Omental fat pad (tissue), 4 donors: ENCODE measurements around the gene HSPE1. TPM values are rescaled to one million over a fixed set of nuclear protein-coding genes. Genes with fewer than 3 reads are reported as not detected.
"Not testable (repeated sequence)": the region's sequence is repeated elsewhere in the genome, so short reads cannot be mapped to it uniquely, and the experiment has no call there.

Experiments used
- ATAC-seq: fragments of 150-250 bp; one replicate; pipeline ENCODE4 v1.9.1; 2016; ENCODE audit warnings: mild to moderate bottlenecking, moderate library complexity; ENCODE audit not compliant: low FRiP score
- DNase-seq: peaks from one replicate; pipeline ENCODE4 v3.0.0-alpha.2; 2019; ENCODE audit warnings: low spot score
- CTCF ChIP-seq, 3 donors: fragments of 450-650 bp; IDR thresholded peaks; one replicate each; pipeline ENCODE4 v1.5.1; 2016 to 2017; ENCODE audit warnings: antibody characterized with exemption in 3 of 3, mild to moderate bottlenecking in 3 of 3, moderate library complexity in 2 of 3
- small RNA-seq: library from RNA; depleted of rRNA; stranded (forward); fragments of <200 nt; gene quantifications from one replicate; pipeline ENCODE3, GENCODE V24; 2016
- total RNA-seq, 4 donors: library from RNA; depleted of rRNA; stranded (reverse); fragments of >200 nt; gene quantifications; one replicate each; pipeline ENCODE4 v1.1.0, GENCODE V29; 2016

HSPE1 gene
- total RNA-seq, 4 donors from 2014 or later: 86.5 to 352 (median 177) TPM

GRCh38 chr2:197539734-197540133 lies 39.6 kb downstream of the HSPE1 start:
- ATAC-seq (no peak), DNase-seq (no peak)
- TF ChIP-seq CTCF (IDR thresholded peaks at IDR 0.05): no peak

GRCh38 chr2:197543206-197543605 lies 43.0 kb downstream of the HSPE1 start:
- TF ChIP-seq CTCF (IDR thresholded peaks at IDR 0.05): no peak
- DNase-seq: no peak
- ATAC-seq: no peak

- DNase-seq (no peak), ATAC-seq (no peak)
- TF ChIP-seq CTCF (IDR thresholded peaks at IDR 0.05): no peak
Observed at GRCh38 chr2:197547163-197547900, 47.2 kb downstream of the HSPE1 start.

- no peak for ATAC-seq
- TF ChIP-seq CTCF (IDR thresholded peaks at IDR 0.05): no peak
Observed at GRCh38 chr2:197548582-197548981, 48.4 kb downstream of the HSPE1 start.

GRCh38 chr2:197551260-197551659 lies 51.1 kb downstream of the HSPE1 start:
- not testable (repeated sequence) for ATAC-seq, DNase-seq

More at GRCh38 chr2:197548582-197548981, 48.4 kb downstream of the HSPE1 start:
- DNase-seq: no peak

Small RNA genes within 50 kb of the gene (small RNA-seq; reads per million reads assigned to genes)
- gene AC020550.1: not detected

Other genes with a start within 250 kb of the HSPE1 start
- gene ANKRD44, start 189.6 kb upstream of the HSPE1 start, total RNA-seq: 10 to 100 TPM; 18.4 to 56.3 (median 30.1) TPM
- gene SF3B1, start 65.4 kb upstream of the HSPE1 start, total RNA-seq: 100 to 1,000 TPM; 257 to 444 (median 292) TPM
- gene COQ10B, start 46.8 kb upstream of the HSPE1 start, total RNA-seq: 10 to 100 TPM; 27.0 to 47.7 (median 37.0) TPM
- gene HSPD1, start 539 bp upstream of the HSPE1 start, total RNA-seq: 100 to 1,000 TPM; 138 to 643 (median 306) TPM
- gene MOB4, start 15.7 kb downstream of the HSPE1 start, total RNA-seq: 10 to 100 TPM; 20.3 to 27.3 (median 23.6) TPM
- 10 to 100 TPM in 2 of 4 donors, 1 to 10 TPM in 2; 5.3 to 27.3 (median 14.0) TPM for gene RFTN2, start 175.2 kb downstream of the HSPE1 start, total RNA-seq
- 10 to 100 TPM in 1 of 4 donors, 1 to 10 TPM in 3; 5.4 to 24.9 (median 7.5) TPM for gene MARS2, start 205.0 kb downstream of the HSPE1 start, total RNA-seq